GM12878 (cell line): ENCODE measurements around the gene TIMM17A. TPM values are rescaled to one million over a fixed set of nuclear protein-coding genes. Genes with fewer than 3 reads are reported as not detected.

ENCODE experiments used
- ATAC-seq: fragments of 200-7000 bp; cut with Tn5 transposase; 3 replicates; pipeline ENCODE4 v1.9.1; 2020; ENCODE audit warnings: mild to moderate bottlenecking, moderate library complexity
- BruUV-seq: library from RNA; stranded (reverse); fragments of 400-500 nt; replicated peaks from 2 replicates; lab custom pipeline; 2021; lab: Mats Ljungman, UMichigan
- CTCF ChIA-PET: fragments of 300-600 bp; sonication (Branson Sonifier 250); formaldehyde crosslinking; extraction: SDS; loops from one replicate; lab custom pipeline; 2021; ENCODE audit warnings: inconsistent platforms; lab: Yijun Ruan, JAX
- POLR2A ChIA-PET: fragments of 350-600 bp; formaldehyde crosslinking; extraction: SDS; loops from one replicate; lab custom pipeline; 2021; ENCODE audit warnings: inconsistent platforms; lab: Charles Lee
- RAD21 ChIA-PET: fragments of 300-600 bp; sonication (Branson Sonifier 250); formaldehyde crosslinking; loops from one replicate; lab custom pipeline; 2023; ENCODE audit warnings: antibody characterized with exemption; ENCODE audit not compliant: unreplicated experiment; lab: Charles Lee
- SMC1A ChIA-PET: fragments of 300-600 bp; sonication (Branson Sonifier 250); formaldehyde crosslinking; loops from one replicate; lab custom pipeline; 2023; ENCODE audit not compliant: unreplicated experiment, uncharacterized antibody; lab: Charles Lee
- DNase-seq: peaks from one replicate; pipeline ENCODE4 v3.0.0-alpha.2; 2011; ENCODE audit warnings: low read depth, low spot score
- FAIRE-seq: peaks from 3 replicates; lab custom pipeline; 2011; peaks lifted over from hg19 to GRCh38; lab: Jason Lieb, UNC
- H2AFZ ChIP-seq: 2 replicates; pipeline ENCODE4 v1.6.0; 2011; ENCODE audit warnings: low read depth, low read length, control low read depth; ENCODE audit not compliant: control insufficient read depth
- H3K27ac ChIP-seq: 2 replicates; pipeline ENCODE4 v1.5.1; 2011; ENCODE audit warnings: control low read depth; ENCODE audit not compliant: control insufficient read depth, insufficient read depth
- H3K27me3 ChIP-seq, 2 experiments: replicated peaks in 1 of 2; 2 replicates each; pipeline versions ENCODE4 v1.6.0 to v1.6.1; 2011; ENCODE audit warnings: low read length in 1 of 2; ENCODE audit not compliant: control insufficient read depth in 2 of 2, insufficient read depth in 2 of 2
- H3K36me3 ChIP-seq, 2 experiments: 2 replicates each; pipeline ENCODE4 v1.5.1; 2011; ENCODE audit warnings: low read length in 1 of 2; ENCODE audit not compliant: control insufficient read depth in 2 of 2, insufficient read depth in 2 of 2
- H3K4me1 ChIP-seq: 2 replicates; pipeline ENCODE4 v1.6.1; 2011; ENCODE audit warnings: mild to moderate bottlenecking, low read length, moderate library complexity, mixed read lengths; ENCODE audit not compliant: control insufficient read depth, insufficient read depth
- H3K4me2 ChIP-seq: 2 replicates; pipeline ENCODE4 v1.6.0; 2011; ENCODE audit warnings: control low read depth; ENCODE audit not compliant: control insufficient read depth, insufficient read depth
- H3K4me3 ChIP-seq: fragments of 200-600 bp; sonication (generic); 2 replicates; pipeline ENCODE4 v1.5.1; 2016
- H3K79me2 ChIP-seq: 2 replicates; pipeline ENCODE4 v1.6.0; 2011; ENCODE audit warnings: low read length; ENCODE audit not compliant: control insufficient read depth, insufficient read depth
- H3K9ac ChIP-seq: 2 replicates; pipeline ENCODE4 v1.8.0; 2011; ENCODE audit warnings: low read length, control low read depth, mixed read lengths; ENCODE audit not compliant: control insufficient read depth, insufficient read depth
- H3K9me3 ChIP-seq: replicated peaks from 3 replicates; pipeline ENCODE4 v1.5.1; 2011; ENCODE audit warnings: mild to moderate bottlenecking, low read length; ENCODE audit not compliant: control insufficient read depth, insufficient read depth
- H4K20me1 ChIP-seq: 2 replicates; pipeline ENCODE4 v1.6.0; 2011; ENCODE audit not compliant: control insufficient read depth, insufficient read depth
- ATF3 ChIP-seq: IDR thresholded peaks from 2 replicates; pipeline ENCODE4 v1.6.1; 2011; ENCODE audit warnings: low read depth, mild to moderate bottlenecking, low read length, moderate library complexity, borderline replicate concordance; ENCODE audit errors: extremely low read depth
- BHLHE40 ChIP-seq, 2 experiments: fragments of 450-650 bp in 1 of 2; IDR thresholded peaks; 2 replicates each; pipeline ENCODE4 v1.6.1; 2011 to 2017; ENCODE audit warnings: low read depth in 2 of 2, borderline replicate concordance in 1 of 2, improper control_type of control experiment in 1 of 2, low read length in 1 of 2, mild to moderate bottlenecking in 1 of 2
- NR2F1 ChIP-seq: fragments of 450-650 bp; conservative IDR thresholded peaks from 2 replicates; pipeline ENCODE4 v1.6.1; 2017; ENCODE audit warnings: mild to moderate bottlenecking
- PAX5 ChIP-seq: IDR thresholded peaks from 2 replicates; pipeline ENCODE4 v1.6.1; 2011; ENCODE audit warnings: low read depth, low read length, borderline replicate concordance
- POLR2AphosphoS5 ChIP-seq: IDR thresholded peaks from 2 replicates; pipeline ENCODE4 v1.6.1; 2011; ENCODE audit warnings: mild to moderate bottlenecking, low read length, inconsistent platforms
- SIX5 ChIP-seq: IDR thresholded peaks from 2 replicates; pipeline ENCODE4 v1.6.1; 2011; ENCODE audit warnings: mild to moderate bottlenecking, low read depth, low read length, moderate library complexity; ENCODE audit not compliant: severe bottlenecking
- SMAD1 ChIP-seq: fragments of 450-650 bp; IDR thresholded peaks from 2 replicates; pipeline ENCODE4 v1.6.1; 2018; ENCODE audit warnings: mild to moderate bottlenecking, low read depth; ENCODE audit not compliant: partially characterized antibody
- YBX1 ChIP-seq: fragments of 450-650 bp; IDR thresholded peaks from 2 replicates; pipeline ENCODE4 v1.6.1; 2016; ENCODE audit warnings: antibody characterized with exemption
- YY1 ChIP-seq: IDR thresholded peaks from 2 replicates; pipeline ENCODE4 v1.6.1; 2011; ENCODE audit warnings: low read depth, mild to moderate bottlenecking, low read length
- ZNF384 ChIP-seq: IDR thresholded peaks from 2 replicates; pipeline ENCODE4 v1.6.1; 2012; ENCODE audit warnings: low read depth, mild to moderate bottlenecking, low read length, improper control_type of control experiment, borderline replicate concordance
- WGBS: methylation state at CpG from one replicate; pipeline ENCODE4 v1.1.6; 2016; ENCODE audit warnings: low lambda C conversion rate; ENCODE audit not compliant: insufficient replicate concordance, insufficient coverage; ENCODE audit errors: missing lambda C conversion rate; 5-methylcytosine and 5-hydroxymethylcytosine counted together
- in situ Hi-C: fragments of 300-500 bp; cut with MboI; formaldehyde crosslinking; loops from 9 replicates; pipeline ENCODE4 v1.14.3; 2018; ENCODE audit warnings: mixed read lengths
- intact Hi-C: fragments of 100-400 bp; cut with micrococcal nuclease; formaldehyde crosslinking; loops from one replicate; pipeline ENCODE4 v1.14.2; 2022; ENCODE audit not compliant: unreplicated experiment
- polyA plus RNA-seq, 11 experiments: library from polyadenylated mRNA; depleted of rRNA in 4 of 11; unstranded in 6 of 11; stranded (reverse) in 5 of 11; fragments of >200 nt; fragmentation: Nextera tagmentation in 4 of 11; fragmentation: Illumina TruSeq in 1 of 11; extraction: Ambion mirVana in 4 of 11; extraction: Trizol in 1 of 11; gene quantifications; 1 replicate in 1 of 11; 2 replicates in 10 of 11; pipeline versions ENCODE4 v1.2.1 to v1.2.3, GENCODE V29; 2011 to 2016; ENCODE audit warnings: inconsistent platforms in 2 of 11, missing spikeins in 2 of 11, low read depth in 1 of 11
- total RNA-seq, 4 experiments: library from RNA; depleted of rRNA in 3 of 4; stranded (reverse); fragments of >200 nt in 3 of 4; fragmentation: Illumina TruSeq in 1 of 4; extraction: Trizol in 1 of 4; gene quantifications; 2 replicates each; pipeline versions ENCODE4 v1.2.1 to v1.2.3, GENCODE V29; 2013 to 2021
- TF ChIP-seq, protein P1 (sequence below), 3 experiments: IDR thresholded peaks in 2 of 3; conservative IDR thresholded peaks in 1 of 3; 2 replicates each; pipeline ENCODE4 v1.5.1; 2011; ENCODE audit warnings: low read depth in 3 of 3, low read length in 3 of 3, mild to moderate bottlenecking in 3 of 3, control low read depth in 2 of 3, moderate library complexity in 2 of 3, inconsistent platforms in 1 of 3, mixed read lengths in 1 of 3; ENCODE audit not compliant: control insufficient read depth in 2 of 3, insufficient read depth in 1 of 3; ENCODE audit errors: extremely low read depth in 1 of 3

Gene TIMM17A
- total and polyA plus RNA-seq, 10 of the 15 experiments (the other 5 are each of a cell fraction or from before 2014, with no cell fraction given), result 68.6 to 357 (median 92.4) TPM

- POLR2A ChIA-PET, result no interaction called here
- SMC1A ChIA-PET, result interaction anchor here (0.8 to 1.0 kb wide), 2 partner anchors 9 to 194 kb away, joined by 3 to 4 read pairs; no protein-coding TSS in a partner anchor
- H3K27me3 ChIP-seq, result no peaks in the 10 kb centered on the region; a peak in 2 of 4 replicates
- H3K36me3 ChIP-seq, result no peaks in the 10 kb centered on the region
- no peak overlapping the region for H2AFZ ChIP-seq
- FAIRE-seq (no peak), ATAC-seq (no peak), DNase-seq (no peak)
- no TSS peak for BruUV-seq
- no peak overlapping the region for H3K9ac ChIP-seq
- CTCF ChIA-PET, result interaction anchor here (1.2 to 2.7 kb wide), 2 partner anchors 8 to 32 kb away, joined by 3 to 11 read pairs; no protein-coding TSS in a partner anchor
- H3K4me1 ChIP-seq, result no peaks in the 10 kb centered on the region
- H3K27ac ChIP-seq, result no peak overlapping the region
- H3K4me2 ChIP-seq, result no peak overlapping the region
- no peaks in the 10 kb centered on the region for H3K79me2 ChIP-seq
- TF ChIP-seq POLR2AphosphoS5 (no peak), NR2F1 (no peak), YBX1 (no peak), SIX5 (no peak), YY1 (no peak)
- TF ChIP-seq, protein P1, sequence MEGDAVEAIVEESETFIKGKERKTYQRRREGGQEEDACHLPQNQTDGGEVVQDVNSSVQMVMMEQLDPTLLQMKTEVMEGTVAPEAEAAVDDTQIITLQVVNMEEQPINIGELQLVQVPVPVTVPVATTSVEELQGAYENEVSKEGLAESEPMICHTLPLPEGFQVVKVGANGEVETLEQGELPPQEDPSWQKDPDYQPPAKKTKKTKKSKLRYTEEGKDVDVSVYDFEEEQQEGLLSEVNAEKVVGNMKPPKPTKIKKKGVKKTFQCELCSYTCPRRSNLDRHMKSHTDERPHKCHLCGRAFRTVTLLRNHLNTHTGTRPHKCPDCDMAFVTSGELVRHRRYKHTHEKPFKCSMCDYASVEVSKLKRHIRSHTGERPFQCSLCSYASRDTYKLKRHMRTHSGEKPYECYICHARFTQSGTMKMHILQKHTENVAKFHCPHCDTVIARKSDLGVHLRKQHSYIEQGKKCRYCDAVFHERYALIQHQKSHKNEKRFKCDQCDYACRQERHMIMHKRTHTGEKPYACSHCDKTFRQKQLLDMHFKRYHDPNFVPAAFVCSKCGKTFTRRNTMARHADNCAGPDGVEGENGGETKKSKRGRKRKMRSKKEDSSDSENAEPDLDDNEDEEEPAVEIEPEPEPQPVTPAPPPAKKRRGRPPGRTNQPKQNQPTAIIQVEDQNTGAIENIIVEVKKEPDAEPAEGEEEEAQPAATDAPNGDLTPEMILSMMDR (IDR thresholded peaks at IDR 0.05 in 2 of 3, conservative IDR thresholded peaks at IDR 0.05 in 1 of 3; ENCODE audit: control insufficient read depth in 2 of 3, extremely low read depth in 1 of 3, insufficient read depth in 1 of 3, low read depth in 3 of 3, low read length in 3 of 3), result no peak
- H3K9me3 ChIP-seq, result no peaks in the 10 kb centered on the region
- intact Hi-C loops, result no loop called here
- no peak overlapping the region for H3K4me3 ChIP-seq
- 39% methylated on average over 3 of the region's 3 CpGs for WGBS
- RAD21 ChIA-PET, result no interaction called here
- in situ Hi-C loops, result no loop called here
- H4K20me1 ChIP-seq, result no peaks in the 10 kb centered on the region
Observed at GRCh38 chr1:201928266-201928665, 27.0 kb upstream of the TIMM17A start.

GRCh38 chr1:201930137-201930536 is 25.2 kb upstream of the TIMM17A start:
- Histone ChIP-seq H3K9ac (no peak overlapping the region), H4K20me1 (no peaks in the 10 kb centered on the region), H3K4me1 (no peaks in the 10 kb centered on the region), H3K27me3 (no peaks in the 10 kb centered on the region; a peak in 2 of 4 replicates), H3K27ac (no peak overlapping the region), H3K36me3 (no peaks in the 10 kb centered on the region), H3K4me2 (no peak overlapping the region), H3K4me3 (no peak overlapping the region), H2AFZ (no peak overlapping the region), H3K9me3 (no peaks in the 10 kb centered on the region), H3K79me2 (no peaks in the 10 kb centered on the region)
- in situ Hi-C loops (no loop called here), intact Hi-C loops (no loop called here)
- no TSS peak for BruUV-seq
- DNase-seq (no peak), ATAC-seq (no peak), FAIRE-seq (no peak)
- POLR2A ChIA-PET, result no interaction called here
- CTCF ChIA-PET, result no interaction called here
- RAD21 ChIA-PET, result no interaction called here
- 7% methylated on average over 4 of the region's 4 CpGs for WGBS
- SMC1A ChIA-PET, result no interaction called here
- TF ChIP-seq ATF3, result no peak
- TF ChIP-seq SMAD1, result no peak
- TF ChIP-seq ZNF384, result no peak
- no peak for TF ChIP-seq PAX5
- TF ChIP-seq BHLHE40 (IDR thresholded peaks at IDR 0.05; ENCODE audit: borderline replicate concordance in 1 of 2, low read depth in 2 of 2, low read length in 1 of 2), result no peak
- TF ChIP-seq POLR2AphosphoS5, result no peak
